Smooth muscle cell (in vitro differentiated cells): Measurements from ENCODE around the gene SH3RF2. TPM values are rescaled to one million over a fixed set of nuclear protein-coding genes. Genes with fewer than 3 reads are reported as not detected.

Source experiments
- DNase-seq: peaks from one replicate; lab custom pipeline; 2025; ENCODE audit not compliant: unreplicated experiment; lab: John Stamatoyannopoulos, UW
- H2AFZ ChIP-seq: fragments of 200-600 bp; sonication (generic); 2 replicates; pipeline ENCODE4 v1.6.0; 2016; ENCODE audit warnings: antibody characterized with exemption, low read depth, mild to moderate bottlenecking
- H3F3A ChIP-seq: fragments of 200-600 bp; sonication (generic); 2 replicates; pipeline ENCODE4 v1.6.0; 2017; ENCODE audit warnings: antibody characterized with exemption, low read depth
- H3K27ac ChIP-seq: fragments of 200-600 bp; sonication (generic); 2 replicates; pipeline ENCODE4 v1.5.1; 2016; ENCODE audit warnings: low read depth, mild to moderate bottlenecking
- H3K27me3 ChIP-seq: fragments of 200-600 bp; sonication (generic); 2 replicates; pipeline ENCODE4 v1.6.1; 2016; ENCODE audit warnings: low read depth, mild to moderate bottlenecking
- H3K36me3 ChIP-seq: fragments of 200-600 bp; sonication (generic); 2 replicates; pipeline ENCODE4 v1.5.1; 2016; ENCODE audit warnings: low read depth
- H3K4me1 ChIP-seq: fragments of 200-600 bp; sonication (generic); 2 replicates; pipeline ENCODE4 v1.5.1; 2016; ENCODE audit warnings: low read depth
- H3K4me2 ChIP-seq: fragments of 200-600 bp; sonication (generic); 2 replicates; pipeline ENCODE4 v1.6.0; 2016; ENCODE audit warnings: mild to moderate bottlenecking
- H3K4me3 ChIP-seq: fragments of 200-600 bp; sonication (generic); 2 replicates; pipeline ENCODE4 v1.5.1; 2016; ENCODE audit warnings: mild to moderate bottlenecking
- H3K79me2 ChIP-seq: fragments of 200-600 bp; sonication (generic); 2 replicates; pipeline ENCODE4 v1.6.0; 2016; ENCODE audit warnings: low read depth, mild to moderate bottlenecking
- H3K9ac ChIP-seq: fragments of 200-600 bp; sonication (generic); 2 replicates; pipeline ENCODE4 v1.6.0; 2016; ENCODE audit warnings: low read depth
- H3K9me3 ChIP-seq: fragments of 200-600 bp; sonication (generic); replicated peaks from 2 replicates; pipeline ENCODE4 v1.5.1; 2016; ENCODE audit warnings: low read depth
- H4K20me1 ChIP-seq: fragments of 200-600 bp; sonication (generic); 2 replicates; pipeline ENCODE4 v1.6.0; 2016; ENCODE audit warnings: low read depth
- WGBS: methylation state at CpG from one replicate; pipeline ENCODE4 v1.1.7; 2016; ENCODE audit warnings: low lambda C conversion rate; 5-methylcytosine and 5-hydroxymethylcytosine counted together
- polyA plus RNA-seq: library from polyadenylated mRNA; unstranded; fragments of >200 nt; fragmentation: Nextera tagmentation; extraction: Ambion mirVana; gene quantifications from 2 replicates; pipeline ENCODE4 v1.2.1, GENCODE V29; 2016
- total RNA-seq: library from RNA; depleted of rRNA; stranded (reverse); fragments of >200 nt; gene quantifications from 2 replicates; pipeline ENCODE4 v1.2.3, GENCODE V29; 2014
- TF ChIP-seq, protein P1 (sequence below): fragments of 200-600 bp; sonication (generic); IDR thresholded peaks from 2 replicates; pipeline ENCODE4 v1.5.1; 2017; ENCODE audit warnings: borderline replicate concordance, mild to moderate bottlenecking, antibody characterized with exemption; ENCODE audit not compliant: insufficient read depth, poor library complexity, severe bottlenecking

SH3RF2 gene
- total and polyA plus RNA-seq, 2 experiments from 2014 or later: 1.0 to 2.0 TPM

DNA sequence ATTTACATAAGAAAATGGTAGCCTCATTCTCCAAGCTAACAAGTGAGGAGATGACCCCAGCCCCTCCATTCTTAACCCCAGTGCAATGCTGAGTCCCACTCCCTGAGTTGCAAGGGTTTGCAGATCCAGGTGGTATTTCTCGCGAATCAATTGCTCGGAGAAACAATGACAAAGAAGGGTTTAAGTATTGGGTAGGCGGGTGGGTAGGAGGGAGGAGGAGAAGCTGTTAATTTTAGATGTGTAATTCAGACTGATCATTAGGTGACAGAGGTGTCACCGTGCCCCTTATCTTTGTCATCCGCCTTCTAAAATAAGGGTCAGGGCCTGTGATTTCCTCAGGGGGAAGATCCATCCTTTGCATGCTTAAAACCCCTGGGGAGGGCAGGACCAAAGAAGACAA is 17.0 kb upstream of the SH3RF2 start:
- Histone ChIP-seq H3K4me1 (peaks cover 6% of the 10 kb centered on the region), H2AFZ (no peak overlapping the region), H3K27me3 (peaks cover 3% of the 10 kb centered on the region), H3K9me3 (no peaks in the 10 kb centered on the region), H4K20me1 (no peaks in the 10 kb centered on the region), H3F3A (no peaks in the 10 kb centered on the region), H3K4me2 (no peak overlapping the region), H3K79me2 (no peaks in the 10 kb centered on the region), H3K27ac (no peak overlapping the region), H3K9ac (no peak overlapping the region), H3K4me3 (no peak overlapping the region), H3K36me3 (no peaks in the 10 kb centered on the region)
- TF ChIP-seq, protein P1, sequence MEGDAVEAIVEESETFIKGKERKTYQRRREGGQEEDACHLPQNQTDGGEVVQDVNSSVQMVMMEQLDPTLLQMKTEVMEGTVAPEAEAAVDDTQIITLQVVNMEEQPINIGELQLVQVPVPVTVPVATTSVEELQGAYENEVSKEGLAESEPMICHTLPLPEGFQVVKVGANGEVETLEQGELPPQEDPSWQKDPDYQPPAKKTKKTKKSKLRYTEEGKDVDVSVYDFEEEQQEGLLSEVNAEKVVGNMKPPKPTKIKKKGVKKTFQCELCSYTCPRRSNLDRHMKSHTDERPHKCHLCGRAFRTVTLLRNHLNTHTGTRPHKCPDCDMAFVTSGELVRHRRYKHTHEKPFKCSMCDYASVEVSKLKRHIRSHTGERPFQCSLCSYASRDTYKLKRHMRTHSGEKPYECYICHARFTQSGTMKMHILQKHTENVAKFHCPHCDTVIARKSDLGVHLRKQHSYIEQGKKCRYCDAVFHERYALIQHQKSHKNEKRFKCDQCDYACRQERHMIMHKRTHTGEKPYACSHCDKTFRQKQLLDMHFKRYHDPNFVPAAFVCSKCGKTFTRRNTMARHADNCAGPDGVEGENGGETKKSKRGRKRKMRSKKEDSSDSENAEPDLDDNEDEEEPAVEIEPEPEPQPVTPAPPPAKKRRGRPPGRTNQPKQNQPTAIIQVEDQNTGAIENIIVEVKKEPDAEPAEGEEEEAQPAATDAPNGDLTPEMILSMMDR: no peak
- DNase-seq: no peak
- WGBS: 87% methylated on average over 6 of the region's 6 CpGs

- Histone ChIP-seq H3K79me2 (no peaks in the 10 kb centered on the region), H3K4me2 (no peak overlapping the region), H4K20me1 (no peaks in the 10 kb centered on the region), H3K9me3 (no peaks in the 10 kb centered on the region), H3F3A (no peaks in the 10 kb centered on the region), H3K4me3 (no peak overlapping the region), H3K9ac (no peak overlapping the region), H3K36me3 (no peaks in the 10 kb centered on the region), H3K27me3 (peaks cover 3% of the 10 kb centered on the region), H2AFZ (no peak overlapping the region), H3K4me1 (peaks cover 14% of the 10 kb centered on the region), H3K27ac (peak overlapping the region; percentile 30)
- TF ChIP-seq, protein P1: no peak
- DNase-seq: no peak
- WGBS: 97% methylated on average over 1 of the region's 1 CpG
These were observed 15.7 kb upstream of the SH3RF2 start for GRCh38 chr5:145920542-145921210.

GRCh38 chr5:145921211-145921610 is 15.2 kb upstream of the SH3RF2 start:
- Histone ChIP-seq H3K79me2 (no peaks in the 10 kb centered on the region), H3K9me3 (no peaks in the 10 kb centered on the region), H3K9ac (no peak overlapping the region), H3K36me3 (no peaks in the 10 kb centered on the region), H4K20me1 (no peaks in the 10 kb centered on the region), H3K27ac (peak overlapping the region; percentile 30), H3K4me1 (peaks cover 14% of the 10 kb centered on the region), H3K27me3 (peaks cover 3% of the 10 kb centered on the region), H3K4me3 (no peak overlapping the region), H3F3A (no peaks in the 10 kb centered on the region), H3K4me2 (no peak overlapping the region), H2AFZ (no peak overlapping the region)
- no peak for DNase-seq
- 62% methylated on average over 2 of the region's 2 CpGs for WGBS
- TF ChIP-seq, protein P1: no peak

DNA sequence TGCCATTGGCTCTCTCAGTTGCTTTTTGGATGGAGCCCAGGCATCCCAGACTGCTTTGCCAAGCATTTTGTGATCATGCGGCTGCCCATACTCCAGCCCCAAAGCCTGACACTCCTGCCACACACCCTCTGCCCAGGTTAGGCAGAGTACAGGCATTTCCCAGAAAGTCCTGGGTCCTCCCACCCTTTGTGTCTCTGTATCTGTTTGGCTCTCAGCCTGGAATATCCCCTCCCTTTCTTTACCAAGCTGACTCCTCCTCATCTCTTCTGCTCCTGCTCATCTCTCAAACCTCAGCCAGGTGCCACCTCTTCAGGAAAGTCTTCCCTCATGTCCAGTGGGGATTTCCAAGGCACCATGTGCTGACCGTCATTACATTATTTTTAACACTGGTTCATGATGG is 14.3 kb upstream of the SH3RF2 start:
- TF ChIP-seq, protein P1: no peak
- no peaks in the 10 kb centered on the region for H3F3A ChIP-seq
- H3K27ac ChIP-seq: no peak overlapping the region
- DNase-seq: no peak
- no peaks in the 10 kb centered on the region for H4K20me1 ChIP-seq
- no peaks in the 10 kb centered on the region for H3K79me2 ChIP-seq
- H3K4me3 ChIP-seq: no peak overlapping the region
- H3K4me1 ChIP-seq: peaks cover 8% of the 10 kb centered on the region
- no peak overlapping the region for H3K4me2 ChIP-seq
- H3K27me3 ChIP-seq: peaks cover 3% of the 10 kb centered on the region
- no peaks in the 10 kb centered on the region for H3K36me3 ChIP-seq
- no peak overlapping the region for H2AFZ ChIP-seq
- no peak overlapping the region for H3K9ac ChIP-seq
- H3K9me3 ChIP-seq: no peaks in the 10 kb centered on the region
- WGBS: 96% methylated on average over 2 of the region's 2 CpGs
